CD4-positive, alpha-beta T cell treated with Interleukin-10 for 1 hour (primary cell): Measurements from ENCODE around the gene FARP1.

Experiments used
- DNase-seq: peaks from one replicate; pipeline ENCODE4 v3.0.0-alpha.2; 2020

The FARP1 gene

DNA sequence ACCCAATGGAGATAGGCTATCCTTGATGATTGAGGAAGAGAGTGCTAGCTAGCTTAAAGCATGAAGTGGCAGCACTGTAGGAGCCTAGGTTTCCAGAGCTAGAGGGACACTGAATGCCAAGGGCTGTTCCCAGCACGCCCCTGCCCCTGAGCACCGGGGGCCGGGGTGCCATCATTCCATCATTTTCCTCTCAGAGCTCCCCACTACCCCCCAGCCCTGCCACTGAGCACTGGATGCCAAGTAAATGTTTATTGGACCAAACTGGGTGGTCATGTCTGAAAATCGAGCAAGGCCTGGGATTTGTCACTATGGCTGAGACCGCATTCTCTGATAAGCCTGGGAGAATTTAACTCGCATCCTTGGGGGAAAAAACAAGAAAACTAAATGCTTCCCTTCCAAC is 291.2 kb downstream of the FARP1 start:
- no peak for DNase-seq

DNA sequence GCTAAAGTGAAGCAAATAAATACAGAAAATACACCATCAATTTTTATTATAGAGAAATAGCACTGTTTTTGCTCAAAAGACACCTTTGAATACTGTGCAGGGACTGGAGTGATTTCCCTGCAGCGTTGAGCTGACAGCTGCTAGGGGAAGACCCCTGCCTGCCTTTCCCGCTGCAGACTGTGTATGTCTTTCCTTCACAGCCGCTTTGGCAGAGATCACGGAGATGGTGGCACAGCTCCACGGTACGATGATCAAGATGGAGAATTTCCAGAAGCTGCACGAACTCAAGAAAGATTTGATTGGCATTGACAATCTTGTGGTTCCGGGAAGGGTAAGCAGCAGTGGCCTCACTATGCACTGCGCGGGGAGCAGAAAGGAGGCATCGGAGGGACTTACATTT is 292.5 kb downstream of the FARP1 start:
- DNase-seq = no peak

DNA sequence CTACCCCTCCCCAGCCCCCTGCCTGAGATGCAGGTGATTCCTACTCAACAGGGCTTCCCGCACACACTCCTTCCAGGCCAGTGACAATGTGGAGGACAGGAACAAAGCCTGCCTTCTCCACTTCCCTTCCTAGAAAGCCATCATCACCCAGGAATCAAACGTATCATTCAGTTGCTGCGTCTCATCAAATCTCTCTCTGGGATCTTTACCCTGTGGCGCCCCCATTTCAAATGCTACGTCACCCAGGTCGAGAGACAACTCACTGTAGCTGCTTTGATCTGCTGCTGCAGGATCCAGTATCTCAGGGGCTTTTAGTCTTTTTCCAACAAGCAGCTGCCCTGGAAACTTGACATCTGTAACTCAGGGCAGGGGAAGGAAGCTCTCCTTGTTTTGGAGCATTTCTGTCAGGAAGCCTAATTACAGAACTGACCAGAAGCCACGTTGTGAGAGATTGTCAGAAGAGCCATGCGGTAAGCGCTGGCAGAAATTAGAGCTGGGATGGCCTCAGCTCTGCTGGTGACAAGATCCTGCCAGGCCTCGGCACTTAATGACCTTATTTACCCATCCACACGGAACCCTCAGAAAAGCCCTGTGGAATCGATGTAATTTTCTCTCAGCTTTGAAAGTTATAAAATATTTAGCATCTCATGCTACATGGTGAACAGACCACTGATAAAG is 293.5 kb downstream of the FARP1 start:
- DNase-seq = no peak

DNA sequence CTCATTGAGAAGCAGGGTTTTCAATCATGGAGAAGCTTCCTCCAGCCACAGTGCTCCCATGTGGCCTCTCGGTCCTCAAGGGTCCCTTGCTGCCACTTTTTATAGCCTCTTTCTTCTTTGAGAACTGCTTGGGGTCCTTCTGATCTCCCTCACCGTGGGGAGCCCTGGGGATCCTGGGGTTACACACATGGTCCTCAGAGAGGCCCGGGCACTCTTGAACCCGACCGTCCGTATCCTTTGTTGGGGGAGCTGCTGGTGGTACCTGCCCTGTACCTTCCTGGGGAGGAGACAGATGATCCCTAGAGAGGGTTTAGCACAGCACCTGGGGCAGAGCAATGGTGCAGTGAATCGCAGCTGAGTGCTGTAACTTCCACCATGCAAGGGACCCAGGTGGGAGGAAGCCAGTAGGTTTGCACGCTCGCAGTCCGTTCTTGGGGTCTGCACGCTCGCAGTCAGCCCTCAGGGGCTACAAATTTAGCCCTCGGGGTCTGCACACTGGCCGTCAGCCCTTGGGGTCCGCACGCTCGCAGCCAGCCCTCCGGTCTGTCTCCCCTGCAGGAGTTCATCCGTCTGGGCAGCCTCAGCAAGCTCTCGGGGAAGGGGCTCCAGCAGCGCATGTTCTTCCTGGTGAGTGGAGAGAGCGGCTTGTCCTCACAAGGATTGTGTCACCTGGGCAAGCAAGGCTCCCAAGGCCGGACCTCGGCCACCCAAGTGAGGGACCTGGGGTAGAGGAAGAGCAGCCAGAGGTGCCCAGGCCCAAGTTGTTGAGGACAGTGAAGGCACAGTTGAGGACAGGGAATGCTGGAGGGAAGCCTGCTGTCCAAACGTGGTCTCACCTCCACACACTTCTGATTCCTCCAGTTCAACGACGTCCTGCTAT is 295.6 kb downstream of the FARP1 start:
- DNase-seq = no peak

DNA sequence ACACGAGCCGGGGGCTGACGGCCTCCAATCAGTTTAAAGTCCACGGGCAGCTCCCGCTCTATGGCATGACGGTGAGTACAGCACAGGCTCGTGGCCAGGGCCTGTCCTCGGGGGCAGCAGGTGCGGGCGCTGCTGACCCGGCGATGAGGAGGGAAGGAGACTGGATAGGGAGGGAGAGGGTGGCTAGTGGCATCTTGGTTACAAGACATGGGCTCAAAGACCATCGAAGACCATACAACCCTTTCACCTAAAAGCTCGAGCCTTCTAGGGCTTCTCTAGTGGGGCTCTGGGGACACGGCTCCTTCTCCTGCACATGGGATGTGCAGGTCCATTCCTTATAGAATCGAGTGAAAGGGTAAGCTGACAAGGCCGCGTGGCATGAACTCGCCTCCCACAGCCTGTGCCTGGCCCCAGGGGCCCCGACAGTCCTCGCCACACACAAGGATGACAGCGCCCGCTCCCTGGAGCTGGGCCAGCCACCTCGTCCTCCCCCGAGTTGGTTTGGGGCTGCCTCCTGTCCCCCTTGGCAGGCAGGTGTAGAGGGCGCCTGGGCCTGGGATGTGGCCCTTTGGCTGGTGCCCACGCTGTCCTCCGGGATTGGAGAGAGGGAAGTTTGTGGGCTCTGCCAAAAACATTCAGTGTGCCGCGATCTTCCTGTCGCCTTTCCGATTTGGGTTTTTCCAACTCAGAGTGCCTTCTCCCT is 296.4 kb downstream of the FARP1 start:
- no peak for DNase-seq

DNA sequence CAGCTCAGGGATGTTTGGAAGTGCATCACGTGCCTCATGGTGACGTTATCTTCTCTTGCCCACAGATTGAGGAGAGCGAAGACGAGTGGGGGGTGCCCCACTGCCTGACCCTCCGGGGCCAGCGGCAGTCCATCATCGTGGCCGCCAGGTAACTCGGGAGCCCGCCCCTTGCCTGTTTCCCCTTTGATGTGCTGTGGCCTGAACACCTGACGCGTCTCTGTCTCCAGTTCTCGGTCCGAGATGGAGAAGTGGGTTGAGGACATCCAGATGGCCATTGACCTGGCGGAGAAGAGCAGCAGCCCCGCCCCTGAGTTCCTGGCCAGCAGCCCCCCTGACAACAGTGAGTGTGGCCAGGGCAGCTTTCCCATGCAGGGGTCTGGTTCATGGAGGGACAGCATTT is 297.0 kb downstream of the FARP1 start:
- DNase-seq = no peak

DNA sequence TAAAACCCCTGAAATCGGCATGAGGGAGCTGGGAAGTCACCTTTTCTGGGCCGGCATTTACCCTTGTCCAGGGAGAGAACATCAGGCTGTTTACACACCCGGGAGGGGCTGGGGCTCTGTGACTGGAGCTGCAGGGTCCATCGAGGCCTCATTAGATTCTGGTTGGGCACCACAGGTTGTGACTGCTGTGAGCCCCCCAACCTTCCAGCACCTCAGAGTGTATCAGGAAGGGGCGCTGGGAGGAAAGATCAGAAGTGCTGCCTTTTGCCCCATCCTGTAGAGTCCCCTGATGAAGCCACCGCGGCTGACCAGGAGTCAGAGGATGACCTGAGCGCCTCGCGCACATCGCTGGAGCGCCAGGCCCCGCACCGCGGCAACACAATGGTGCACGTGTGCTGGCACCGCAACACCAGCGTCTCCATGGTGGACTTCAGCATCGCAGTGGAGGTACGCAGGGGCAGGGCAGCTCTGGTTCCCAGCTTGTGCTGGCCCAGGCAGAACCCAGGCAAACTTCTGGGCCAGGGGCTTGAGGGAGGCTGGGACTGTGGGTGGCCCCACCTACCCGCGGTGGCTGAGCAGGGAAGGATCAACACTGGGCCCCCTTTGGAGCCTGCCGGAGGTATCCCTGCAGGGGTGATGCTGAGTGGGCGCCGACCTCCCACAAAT is 297.6 kb downstream of the FARP1 start:
- DNase-seq = no peak

DNA sequence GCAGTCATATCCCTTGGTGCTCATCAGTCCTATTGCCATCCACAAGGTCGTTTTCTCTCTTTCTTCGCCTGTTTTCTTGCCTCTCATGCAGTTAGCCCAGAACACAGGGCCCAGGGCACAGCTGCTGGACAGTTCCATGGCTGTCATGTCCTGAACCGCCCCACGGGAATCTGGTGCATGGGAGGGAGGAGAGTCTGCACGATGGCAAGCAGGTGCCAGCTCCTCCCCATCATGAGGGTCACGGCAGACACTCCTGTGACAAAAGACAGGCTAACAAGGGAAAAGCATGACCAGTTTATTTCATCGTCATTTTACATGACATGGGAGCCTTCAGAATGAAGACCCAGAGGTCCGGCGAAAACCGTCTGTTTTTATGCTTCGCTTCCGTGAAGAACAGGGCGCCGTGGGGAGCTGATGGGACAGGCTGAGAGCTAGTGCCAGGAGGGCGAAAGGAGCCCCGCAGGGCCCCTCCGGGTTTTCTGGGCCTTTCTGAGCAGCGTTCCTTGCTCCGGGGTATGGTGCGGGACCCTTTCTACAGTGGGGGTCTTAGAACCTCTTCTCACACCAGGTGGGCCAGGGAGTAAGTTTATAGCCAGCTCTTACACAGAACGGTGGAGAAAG is 298.3 kb downstream of the FARP1 start:
- no peak for DNase-seq

DNA sequence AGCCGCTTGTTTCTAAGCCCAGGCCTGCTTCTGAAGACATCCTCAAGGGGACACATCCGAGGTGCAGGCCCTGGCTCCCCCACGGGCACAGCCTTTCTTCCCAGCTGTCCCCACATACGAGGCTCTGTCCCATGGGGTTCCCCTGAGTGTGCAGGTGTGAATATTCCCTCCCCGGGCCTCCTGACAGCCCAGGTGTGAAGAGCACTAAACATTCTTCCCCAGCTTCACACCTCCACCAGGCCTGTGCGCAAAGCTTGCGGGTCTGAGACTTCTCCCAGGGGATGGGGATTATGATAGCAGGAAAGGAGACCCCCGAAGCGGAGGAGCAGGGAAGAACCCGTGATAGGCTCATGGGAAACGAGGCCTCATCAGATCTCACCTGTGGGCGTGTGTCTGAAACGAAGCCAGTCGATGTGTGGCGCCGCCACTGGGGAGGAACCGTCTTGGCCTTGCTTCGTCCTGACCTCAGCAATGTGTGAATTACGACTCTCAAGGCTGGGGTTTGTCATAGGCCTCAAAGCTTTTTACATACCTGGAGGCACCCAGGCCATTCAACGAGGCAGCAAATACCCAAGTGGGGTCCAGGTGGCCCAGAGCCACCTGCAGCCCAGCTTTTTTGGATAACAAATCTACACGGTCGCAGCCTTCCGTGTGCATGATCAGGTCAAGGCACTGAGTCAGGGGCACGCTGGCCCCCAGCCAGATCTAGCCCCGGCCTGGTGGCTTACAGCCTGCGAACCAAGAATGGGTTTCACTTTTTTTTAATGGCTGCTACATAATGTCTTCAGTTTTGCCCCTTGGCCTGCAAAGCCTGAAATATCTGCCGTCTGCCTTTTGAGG is 299.7 kb downstream of the FARP1 start:
- DNase-seq = no peak

DNA sequence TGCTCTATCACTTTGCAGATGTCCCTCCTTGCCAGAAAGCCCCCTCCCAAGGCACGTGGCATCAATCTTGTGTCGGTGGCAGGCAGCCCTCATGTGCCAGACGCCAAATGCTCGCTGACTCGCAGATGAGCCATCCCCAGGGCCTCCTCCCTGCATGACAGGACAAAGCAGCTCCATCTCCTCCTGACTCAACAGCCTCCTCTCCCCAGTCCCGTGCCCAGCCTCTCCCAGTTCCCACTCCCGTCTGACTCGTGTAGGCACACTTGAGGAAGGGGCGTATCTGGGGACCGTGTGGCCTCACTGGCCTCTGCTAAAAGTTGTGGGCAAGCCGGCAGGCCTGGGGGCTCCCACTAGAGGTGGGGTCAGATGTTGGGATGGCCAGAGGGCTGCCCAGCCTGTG is 300.4 kb downstream of the FARP1 start:
- DNase-seq = no peak

DNA sequence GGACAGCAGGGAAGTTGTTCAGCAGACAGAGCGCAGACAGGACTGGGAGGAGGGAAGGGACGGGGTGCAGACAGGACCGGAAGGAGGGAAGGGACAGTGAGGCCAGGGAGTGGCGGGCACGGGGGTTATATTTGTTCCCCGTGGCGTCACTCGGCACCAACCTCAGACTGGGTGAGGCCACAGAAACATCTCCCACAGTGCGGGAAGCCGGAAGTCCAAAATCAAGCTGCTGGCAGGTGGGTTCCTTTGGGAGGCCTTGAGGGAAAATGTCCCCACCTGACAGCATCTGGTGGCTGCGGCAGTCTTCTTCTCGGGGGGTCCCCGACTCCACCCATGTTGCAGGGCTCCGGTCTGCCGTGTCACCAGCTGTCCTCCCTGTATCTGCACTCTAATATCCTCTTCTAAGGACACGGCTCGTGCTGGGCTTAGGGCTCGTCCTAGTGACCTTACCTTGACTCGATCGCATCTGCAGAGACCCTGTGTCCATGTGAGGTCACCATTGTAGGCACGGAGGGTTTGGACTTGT is 301.0 kb downstream of the FARP1 start:
- no peak for DNase-seq

DNA sequence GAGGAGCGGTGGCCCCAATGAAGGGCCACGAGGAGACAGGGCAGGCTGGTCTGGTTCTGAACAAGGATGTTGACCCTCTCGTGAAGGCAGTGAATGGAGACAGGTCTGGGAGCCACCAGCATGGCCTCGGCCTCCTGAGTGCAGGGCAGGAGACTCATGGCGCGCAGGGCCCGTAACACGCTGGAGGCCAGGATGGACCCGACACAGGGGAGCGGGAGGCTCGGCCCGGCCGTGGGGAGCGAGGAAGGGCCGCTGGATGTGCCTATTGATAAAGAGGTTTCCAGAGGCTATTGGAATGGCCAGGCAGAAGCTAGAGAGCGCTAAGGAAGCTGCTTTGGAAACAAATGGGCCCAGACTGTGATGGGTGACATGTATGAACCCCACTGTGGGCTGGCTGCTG is 301.5 kb downstream of the FARP1 start:
- no peak for DNase-seq

DNA sequence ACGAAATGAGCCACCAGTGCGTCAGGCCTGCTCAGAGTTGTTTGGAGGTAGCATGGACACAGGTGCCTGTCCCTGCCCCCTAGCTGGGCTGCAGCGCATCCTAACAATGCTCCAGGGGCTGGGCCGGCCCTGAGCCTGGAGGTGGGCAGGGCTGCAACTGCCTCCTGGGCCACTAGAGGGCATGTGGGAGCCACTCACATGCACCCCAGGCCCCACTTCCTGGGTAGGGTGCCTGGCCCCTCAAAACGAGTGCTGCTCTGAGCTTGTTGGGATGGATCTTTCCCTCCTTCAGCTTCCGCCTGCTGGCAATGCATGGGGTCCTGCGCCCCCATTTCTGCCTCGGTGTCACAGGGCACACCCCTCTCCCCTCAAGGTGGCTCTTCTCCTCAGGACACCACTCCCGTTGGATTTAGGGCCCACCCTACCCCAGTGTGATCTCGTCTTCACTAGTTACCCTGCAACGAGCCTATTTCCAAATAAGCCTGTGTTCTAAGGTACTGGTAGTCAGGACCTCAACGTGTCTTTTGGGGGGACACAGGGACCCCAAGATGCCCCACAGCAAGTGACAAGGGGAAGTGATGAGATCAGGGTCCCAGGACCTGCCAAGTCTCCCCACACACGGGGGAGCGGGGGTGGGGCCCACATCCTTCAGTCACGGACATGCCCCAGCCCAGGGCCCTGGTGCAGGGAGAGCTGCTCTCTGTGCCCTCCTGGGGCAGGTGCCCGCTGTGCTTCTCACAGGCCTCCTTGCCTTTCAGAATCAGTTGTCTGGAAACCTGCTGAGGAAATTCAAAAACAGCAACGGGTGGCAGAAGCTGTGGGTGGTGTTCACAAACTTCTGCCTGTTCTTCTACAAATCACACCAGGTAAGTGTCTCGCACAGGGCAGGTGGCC is 302.7 kb downstream of the FARP1 start:
- peak; percentile 78 for DNase-seq

DNA sequence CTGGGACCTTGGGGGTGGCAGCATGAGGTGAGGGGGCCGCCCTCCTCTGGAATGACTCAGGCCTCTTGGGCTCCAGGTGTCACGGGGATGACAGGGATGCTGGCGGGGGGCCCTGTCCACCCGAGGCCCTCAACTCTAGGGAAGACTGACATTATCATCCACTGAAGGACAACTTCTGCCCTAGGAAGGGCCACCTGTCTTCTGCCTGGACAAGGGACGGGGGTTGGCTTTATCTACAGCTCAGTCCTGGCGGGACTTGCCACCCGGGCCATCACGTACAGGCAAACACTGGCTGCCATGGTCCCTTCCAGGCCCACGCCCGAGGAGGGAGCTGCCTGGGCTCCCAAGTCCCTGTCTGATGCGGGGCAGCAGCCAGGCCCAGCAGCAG is 303.3 kb downstream of the FARP1 start:
- no peak for DNase-seq

DNA sequence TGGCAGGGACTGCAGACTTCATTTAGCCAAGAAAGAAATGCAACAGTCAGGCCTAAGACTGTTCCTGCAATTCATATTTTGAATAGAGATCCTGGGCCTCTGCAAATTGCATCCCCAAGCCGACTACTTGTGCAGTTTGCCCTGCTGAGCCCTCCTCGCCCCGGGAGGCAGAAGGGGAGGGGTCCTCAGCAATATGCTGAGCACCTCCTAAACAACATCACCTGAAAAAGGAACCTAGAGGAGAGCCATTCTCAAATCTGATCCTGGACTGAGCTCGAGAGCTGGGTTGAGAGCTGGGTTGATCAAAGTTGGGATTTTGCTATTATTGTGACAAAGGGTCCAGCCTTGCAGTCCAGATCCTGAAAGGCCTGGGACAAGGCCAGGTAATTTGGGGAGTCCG is 304.2 kb downstream of the FARP1 start:
- DNase-seq = no peak

DNA sequence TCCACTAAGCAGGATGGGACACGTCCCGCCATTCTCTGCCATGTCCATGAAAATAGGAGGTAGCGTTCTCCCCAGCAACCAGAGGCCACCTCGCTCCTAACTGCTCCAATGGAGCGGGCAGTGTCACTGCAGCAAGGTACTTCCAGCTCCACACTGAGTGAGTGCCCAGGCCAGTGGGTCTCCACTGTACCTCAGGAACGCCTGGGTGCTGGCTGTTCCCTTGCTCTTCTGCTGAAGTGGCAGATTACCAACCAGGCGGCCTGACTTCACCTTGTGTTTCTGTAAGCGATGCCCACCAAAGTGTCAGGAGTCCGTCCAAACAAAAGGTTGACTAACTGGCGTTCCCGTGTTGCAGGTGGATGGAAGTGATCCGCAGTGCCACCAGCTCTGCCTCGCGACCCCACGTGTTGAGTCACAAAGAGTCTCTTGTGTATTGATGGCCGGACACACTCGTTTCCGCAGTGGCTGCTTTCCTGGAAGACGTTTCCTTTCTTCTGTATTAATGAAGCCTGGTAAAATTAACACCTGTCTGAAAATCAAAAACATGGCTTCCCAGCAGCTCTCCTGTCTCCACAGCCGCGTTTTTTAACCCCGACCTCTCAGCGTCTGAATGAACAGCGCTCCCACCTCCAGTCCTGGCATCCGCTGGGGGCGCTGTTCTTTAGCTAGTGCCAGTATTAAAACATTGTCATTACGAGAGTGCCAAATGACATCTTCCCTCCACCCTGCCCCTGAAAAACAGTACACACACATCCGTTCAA is 305.2 kb downstream of the FARP1 start:
- peak; percentile 27 for DNase-seq

DNA sequence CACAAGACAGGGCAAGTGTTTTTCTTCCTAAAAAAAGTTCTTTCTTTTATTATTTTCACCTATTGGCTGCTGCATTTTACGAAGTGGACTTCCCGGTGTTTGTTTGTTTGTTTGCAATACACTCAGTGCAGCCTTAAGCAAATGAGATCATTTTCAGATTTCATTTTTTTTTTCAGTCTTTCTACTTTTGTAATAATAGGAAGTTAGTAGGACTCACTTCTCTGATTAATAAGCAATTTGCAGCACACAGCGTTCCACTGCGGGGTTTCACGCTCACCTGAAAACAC is 305.7 kb downstream of the FARP1 start:
- DNase-seq = no peak

DNA sequence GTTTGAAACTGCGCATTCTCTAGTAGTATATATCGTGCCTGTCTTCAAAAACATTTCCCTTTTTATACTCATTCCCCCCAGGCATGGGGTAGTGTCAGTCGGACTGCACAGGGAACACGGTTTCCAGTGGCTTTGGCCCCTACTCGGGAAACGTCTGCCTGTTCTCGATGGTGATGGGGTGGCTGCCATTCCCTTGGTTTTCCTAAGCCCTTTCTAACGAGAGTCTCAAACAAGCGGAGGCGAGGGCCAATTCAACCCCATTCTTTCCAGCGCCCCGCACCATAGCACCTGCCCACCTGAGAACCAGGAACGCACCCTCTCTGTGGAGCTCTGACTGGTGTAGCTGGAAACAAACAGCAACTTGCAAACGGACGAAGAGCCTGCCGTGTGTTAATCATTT is 306.4 kb downstream of the FARP1 start:
- no peak for DNase-seq

DNA sequence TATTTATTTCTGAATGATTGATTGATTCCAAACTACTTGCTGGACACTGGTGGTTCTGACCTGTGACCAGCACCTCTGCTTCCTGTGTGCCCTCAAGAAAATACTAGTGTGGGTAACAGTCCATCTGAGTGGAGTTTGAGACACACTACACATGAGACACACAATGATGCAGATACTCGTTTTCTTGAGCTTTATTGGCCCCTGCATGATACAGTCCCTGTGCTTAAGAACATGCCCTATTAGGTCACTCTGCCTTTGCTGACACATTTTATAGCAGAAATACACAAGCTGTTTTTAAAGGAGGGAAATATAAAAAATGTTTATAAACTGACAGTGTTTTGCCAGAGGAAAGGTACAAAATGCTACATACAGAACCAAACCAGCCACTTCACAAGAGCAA is 307.1 kb downstream of the FARP1 start:
- DNase-seq = no peak

DNA sequence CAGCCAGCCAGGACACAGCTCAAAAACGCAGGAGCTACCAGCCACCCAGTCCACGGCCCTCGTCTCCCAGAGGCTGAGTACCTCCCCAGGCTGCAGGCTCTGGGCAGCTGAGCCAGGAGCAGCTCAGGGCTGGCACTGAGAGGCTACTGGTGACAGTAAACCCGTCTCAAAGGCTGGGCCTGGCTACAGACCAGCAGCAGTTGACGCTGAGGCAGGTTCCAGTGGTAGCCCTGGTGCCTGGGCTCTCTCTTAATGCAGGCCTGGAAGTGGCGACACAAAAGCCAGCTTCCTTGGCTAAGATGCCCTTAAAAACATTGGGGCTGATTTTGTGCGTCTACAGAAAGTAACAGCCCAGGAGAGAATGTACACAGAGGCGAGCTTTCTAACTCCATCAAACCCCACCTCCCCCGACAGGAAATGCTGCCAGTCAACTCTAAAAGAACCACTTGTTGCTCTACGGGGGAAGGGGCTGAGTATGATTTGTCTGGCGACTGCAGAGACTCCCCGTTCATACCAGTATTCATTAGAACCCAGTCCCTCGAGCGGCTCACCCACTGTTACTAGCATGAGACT is 307.7 kb downstream of the FARP1 start:
- peak; percentile 17 for DNase-seq
